CD14-positive monocyte (primary cell): Measurements from ENCODE around the gene NCOA7. TPM values are rescaled to one million over a fixed set of nuclear protein-coding genes. Genes with fewer than 3 reads are reported as not detected.

ENCODE experiments used
- DNase-seq, 3 donors: peaks; one replicate each; pipeline ENCODE4 v3.0.0-alpha.2; 2011 to 2022
- H2AFZ ChIP-seq: 2 replicates; pipeline ENCODE4 v1.6.0; 2012; ENCODE audit warnings: mild to moderate bottlenecking, low read depth, low read length, inconsistent platforms; ENCODE audit not compliant: insufficient read depth, poor library complexity, severe bottlenecking
- H3K27ac ChIP-seq, 2 donors: 1 replicate in 1 of 2; 2 replicates in 1 of 2; pipeline ENCODE4 v1.5.1; 2012 to 2013; ENCODE audit warnings: low read length in 2 of 2, control low read depth in 1 of 2, inconsistent platforms in 1 of 2, low read depth in 1 of 2, mild to moderate bottlenecking in 1 of 2
- H3K27me3 ChIP-seq, 2 donors: one replicate each; pipeline versions ENCODE4 v1.6.0 to v1.6.1; 2011 to 2013; ENCODE audit warnings: low read length in 2 of 2; ENCODE audit not compliant: control insufficient read depth in 2 of 2, insufficient read depth in 2 of 2
- H3K36me3 ChIP-seq, 2 donors: replicated peaks in 1 of 2; 1 replicate in 1 of 2; 2 replicates in 1 of 2; pipeline versions ENCODE4 v1.5.1 to v1.6.1; 2012 to 2013; ENCODE audit warnings: low read length in 2 of 2, control low read depth in 1 of 2, inconsistent platforms in 1 of 2, mild to moderate bottlenecking in 1 of 2; ENCODE audit not compliant: insufficient read depth in 2 of 2, control insufficient read depth in 1 of 2
- H3K4me1 ChIP-seq, 2 donors: 1 replicate in 1 of 2; 2 replicates in 1 of 2; pipeline versions ENCODE4 v1.5.1 to v1.6.1; 2012 to 2013; ENCODE audit warnings: low read length in 2 of 2, control low read depth in 1 of 2, inconsistent platforms in 1 of 2, mild to moderate bottlenecking in 1 of 2, moderate library complexity in 1 of 2; ENCODE audit not compliant: insufficient read depth in 2 of 2, control insufficient read depth in 1 of 2
- H3K4me2 ChIP-seq: replicated peaks from 2 replicates; pipeline ENCODE3; 2012; ENCODE audit warnings: low read length, moderate library complexity, mild to moderate bottlenecking; ENCODE audit not compliant: poor library complexity, severe bottlenecking; ENCODE audit errors: extremely low read depth
- H3K4me3 ChIP-seq, 3 experiments: fragments of 200-600 bp in 1 of 3; sonication (generic) in 1 of 3; replicated peaks in 1 of 3; 1 replicate in 2 of 3; 2 replicates in 1 of 3; pipeline ENCODE4 v1.5.1; 2011 to 2013; ENCODE audit warnings: low read length in 3 of 3, mild to moderate bottlenecking in 3 of 3, control low read depth in 2 of 3, low read depth in 2 of 3, inconsistent platforms in 1 of 3, moderate library complexity in 1 of 3
- H3K79me2 ChIP-seq: 2 replicates; pipeline ENCODE4 v1.6.0; 2012; ENCODE audit warnings: mild to moderate bottlenecking, control low read depth, inconsistent platforms, low read length, moderate library complexity; ENCODE audit not compliant: insufficient read depth
- H3K9ac ChIP-seq: 2 replicates; pipeline ENCODE4 v1.6.0; 2017; ENCODE audit warnings: low read length, mild to moderate bottlenecking; ENCODE audit not compliant: insufficient read depth, poor library complexity, severe bottlenecking
- H3K9me3 ChIP-seq, 2 donors: replicated peaks in 1 of 2; 1 replicate in 1 of 2; 2 replicates in 1 of 2; pipeline versions ENCODE4 v1.5.1 to v1.6.1; 2012 to 2013; ENCODE audit warnings: low read length in 2 of 2, control low read depth in 1 of 2; ENCODE audit not compliant: control insufficient read depth in 1 of 2, insufficient read depth in 1 of 2
- H4K20me1 ChIP-seq: 2 replicates; pipeline ENCODE4 v1.6.0; 2012; ENCODE audit warnings: mild to moderate bottlenecking, low read length, control low read depth, moderate library complexity; ENCODE audit not compliant: insufficient read depth
- H3K27ac Mint-ChIP-seq, 7 donors: one replicate each; pipeline ENCODE4 v1.8.0; 2020; ENCODE audit warnings: mild to moderate bottlenecking in 7 of 7, mixed read lengths in 7 of 7, moderate library complexity in 6 of 7, inconsistent platforms in 2 of 7
- H3K27me3 Mint-ChIP-seq, 3 donors: one replicate each; pipeline ENCODE4 v1.8.0; 2021 to 2022; ENCODE audit warnings: low read depth in 3 of 3, mild to moderate bottlenecking in 3 of 3, mixed read lengths in 3 of 3, moderate library complexity in 3 of 3, inconsistent platforms in 1 of 3
- H3K36me3 Mint-ChIP-seq, 2 donors: one replicate each; pipeline ENCODE4 v1.8.0; 2020; ENCODE audit warnings: mixed read lengths in 2 of 2, inconsistent platforms in 1 of 2, mild to moderate bottlenecking in 1 of 2
- H3K4me1 Mint-ChIP-seq: one replicate; pipeline ENCODE4 v1.8.0; 2020; ENCODE audit warnings: mild to moderate bottlenecking, mixed read lengths
- H3K4me3 Mint-ChIP-seq, 2 donors: one replicate each; pipeline ENCODE4 v1.8.0; 2020; ENCODE audit warnings: mild to moderate bottlenecking in 2 of 2, mixed read lengths in 2 of 2, moderate library complexity in 1 of 2
- H3K9me3 Mint-ChIP-seq, 7 donors: one replicate each; pipeline ENCODE4 v1.8.0; 2020 to 2022; ENCODE audit warnings: mixed read lengths in 7 of 7, mild to moderate bottlenecking in 6 of 7, moderate library complexity in 6 of 7, inconsistent platforms in 2 of 7
- WGBS: methylation state at CpG from one replicate; pipeline ENCODE4 v1.1.5; 2013; ENCODE audit warnings: missing lambda C conversion rate; ENCODE audit not compliant: insufficient coverage; 5-methylcytosine and 5-hydroxymethylcytosine counted together
- intact Hi-C, 2 donors: fragments of 100-400 bp; cut with micrococcal nuclease; formaldehyde crosslinking; loops; one replicate each; pipeline versions ENCODE4 v1.15.0 to v1.15.1; 2023
- polyA plus RNA-seq, 3 donors: library from polyadenylated mRNA; depleted of rRNA in 1 of 3; unstranded in 2 of 3; stranded (reverse) in 1 of 3; fragments of 300-500 nt in 2 of 3; fragments of >200 nt in 1 of 3; fragmentation: Illumina TruSeq in 2 of 3; gene quantifications; 1 replicate in 2 of 3; 2 replicates in 1 of 3; pipeline ENCODE4 v1.2.3, GENCODE V29; 2012 to 2021
- TF ChIP-seq, protein P1 (sequence below): fragments of 200-600 bp; IDR thresholded peaks from one replicate; pipeline ENCODE4 v1.8.0; 2022; ENCODE audit warnings: antibody characterized with exemption, mild to moderate bottlenecking

NCOA7 gene
- polyA plus RNA-seq, 3 donors: 8.3 to 21.9 (median 11.2) TPM

- Histone ChIP-seq H3K27me3 (no peaks in the 10 kb centered on the region), H3K4me3 (peak overlapping the region; percentile 65 to 95 (median 82)), H3K9me3 (no peaks in the 10 kb centered on the region), H3K4me1 (peaks cover 24 to 38% of the 10 kb centered on the region in 2 donors), H4K20me1 (no peaks in the 10 kb centered on the region), H3K9ac (peak overlapping the region; percentile 84), H2AFZ (peak overlapping the region; percentile 97), H3K79me2 (peaks cover 39% of the 10 kb centered on the region), H3K36me3 (no peaks in the 10 kb centered on the region), H3K27ac (peak overlapping the region; percentile 83), H3K4me2 (peak overlapping the region; percentile 99)
- H3K27ac Mint-ChIP-seq: peak overlapping the region; percentile 82 to 95 (median 92)
- H3K27me3 Mint-ChIP-seq: no peaks in the 10 kb centered on the region
- 13% methylated on average over 18 of the region's 19 CpGs for WGBS
- H3K4me1 Mint-ChIP-seq: peaks cover 44% of the 10 kb centered on the region
- DNase-seq: peak in 2 of 3 donors; percentile 38 to 39
- TF ChIP-seq, protein P1, sequence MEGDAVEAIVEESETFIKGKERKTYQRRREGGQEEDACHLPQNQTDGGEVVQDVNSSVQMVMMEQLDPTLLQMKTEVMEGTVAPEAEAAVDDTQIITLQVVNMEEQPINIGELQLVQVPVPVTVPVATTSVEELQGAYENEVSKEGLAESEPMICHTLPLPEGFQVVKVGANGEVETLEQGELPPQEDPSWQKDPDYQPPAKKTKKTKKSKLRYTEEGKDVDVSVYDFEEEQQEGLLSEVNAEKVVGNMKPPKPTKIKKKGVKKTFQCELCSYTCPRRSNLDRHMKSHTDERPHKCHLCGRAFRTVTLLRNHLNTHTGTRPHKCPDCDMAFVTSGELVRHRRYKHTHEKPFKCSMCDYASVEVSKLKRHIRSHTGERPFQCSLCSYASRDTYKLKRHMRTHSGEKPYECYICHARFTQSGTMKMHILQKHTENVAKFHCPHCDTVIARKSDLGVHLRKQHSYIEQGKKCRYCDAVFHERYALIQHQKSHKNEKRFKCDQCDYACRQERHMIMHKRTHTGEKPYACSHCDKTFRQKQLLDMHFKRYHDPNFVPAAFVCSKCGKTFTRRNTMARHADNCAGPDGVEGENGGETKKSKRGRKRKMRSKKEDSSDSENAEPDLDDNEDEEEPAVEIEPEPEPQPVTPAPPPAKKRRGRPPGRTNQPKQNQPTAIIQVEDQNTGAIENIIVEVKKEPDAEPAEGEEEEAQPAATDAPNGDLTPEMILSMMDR: no peak
- H3K9me3 Mint-ChIP-seq: no peaks in the 10 kb centered on the region
- intact Hi-C loops: loop anchor here (10.0 kb wide), 3 partner anchors 45 to 165 kb away; partner anchors contain the start of gene HINT3 (in 1 of the 2)
- H3K4me3 Mint-ChIP-seq: peak overlapping the region; percentile 84 to 93
- H3K36me3 Mint-ChIP-seq: no peaks in the 10 kb centered on the region
Measured at GRCh38 chr6:125789576-125790357, 993 bp upstream of the NCOA7 start.

- peak overlapping the region; percentile 84 for H3K9ac ChIP-seq
- peak overlapping the region; percentile 12 to 84 (median 63) for H3K27ac Mint-ChIP-seq
- H3K4me1 ChIP-seq: peaks cover 24 to 38% of the 10 kb centered on the region in 2 donors
- H3K36me3 Mint-ChIP-seq: peaks cover 0 to 3% of the 10 kb centered on the region in 2 donors
- H3K9me3 Mint-ChIP-seq: no peaks in the 10 kb centered on the region
- H3K4me1 Mint-ChIP-seq: peaks cover 47% of the 10 kb centered on the region
- H4K20me1 ChIP-seq: no peaks in the 10 kb centered on the region
- peak overlapping the region; percentile 31 to 83 for H3K27ac ChIP-seq
- H3K36me3 ChIP-seq: no peaks in the 10 kb centered on the region
- intact Hi-C loops: loop anchor here in 1 of 2 donors (10.0 kb wide), 1 partner anchor 54 kb away; no protein-coding TSS in a partner anchor
- peak overlapping the region; percentile 86 to 91 for H3K4me3 Mint-ChIP-seq
- peaks cover 54% of the 10 kb centered on the region for H3K79me2 ChIP-seq
- H3K27me3 Mint-ChIP-seq: no peaks in the 10 kb centered on the region
- H3K27me3 ChIP-seq: no peaks in the 10 kb centered on the region
- TF ChIP-seq, protein P1: peak; percentile 56
- DNase-seq: peak in 2 of 3 donors; percentile 17 to 30
- H2AFZ ChIP-seq: peak overlapping the region; percentile 97
- H3K9me3 ChIP-seq: no peaks in the 10 kb centered on the region
- peak overlapping the region; percentile 65 to 95 (median 82) for H3K4me3 ChIP-seq
- 1% methylated on average over 12 of the region's 28 CpGs for WGBS
- peak overlapping the region; percentile 99 for H3K4me2 ChIP-seq
Measured at GRCh38 chr6:125791151-125791819, 525 bp downstream of the NCOA7 start.
